HEK293 (cell line): ENCODE results near the gene MLX.

Source experiments
- CTCF ChIA-PET: fragments of 350-600 bp; formaldehyde crosslinking; extraction: SDS; loops from one replicate; lab custom pipeline; 2021; ENCODE audit warnings: antibody characterized with exemption; lab: Yijun Ruan, JAX
- POLR2A ChIA-PET: fragments of 300-600 bp; formaldehyde crosslinking; extraction: SDS; loops from one replicate; lab custom pipeline; 2020; ENCODE audit warnings: antibody characterized with exemption, inconsistent platforms; lab: Yijun Ruan, JAX
- H3K27ac ChIP-seq: fragments of 200-500 bp; sonication (Bioruptor generic); 2 replicates; pipeline ENCODE4 v1.5.1; 2014; ENCODE audit warnings: low read depth, low read length, control low read depth, inconsistent platforms; ENCODE audit errors: extremely low read depth
- H3K36me3 ChIP-seq, 2 experiments: fragments of 200-500 bp in 1 of 2; sonication (Bioruptor generic) in 1 of 2; 1 replicate in 1 of 2; 2 replicates in 1 of 2; pipeline ENCODE4 v1.5.1; 2014 to 2017; ENCODE audit warnings: inconsistent platforms in 2 of 2, low read length in 2 of 2; ENCODE audit not compliant: control insufficient read depth in 2 of 2, insufficient read depth in 1 of 2
- H3K4me1 ChIP-seq: fragments of 200-500 bp; sonication (Bioruptor generic); 2 replicates; pipeline ENCODE4 v1.5.1; 2014; ENCODE audit warnings: mild to moderate bottlenecking, low read length, inconsistent platforms; ENCODE audit not compliant: control insufficient read depth, insufficient read depth
- H3K4me3 ChIP-seq: 2 replicates; pipeline ENCODE4 v1.5.1; 2011; ENCODE audit warnings: low read depth, mild to moderate bottlenecking, control low read depth, low read length, moderate library complexity
- H3K9me3 ChIP-seq: fragments of 200-500 bp; sonication (Bioruptor generic); 2 replicates; pipeline ENCODE4 v1.5.1; 2014; ENCODE audit warnings: low read depth, low read length, inconsistent platforms; ENCODE audit not compliant: control insufficient read depth, insufficient read depth
- GLIS1 ChIP-seq: fragments of 450-650 bp; formaldehyde crosslinking; IDR thresholded peaks from 2 replicates; pipeline ENCODE4 v1.5.1; 2016; ENCODE audit warnings: missing biosample characterization, missing genetic modification characterization
- GLIS2 ChIP-seq: fragments of 450-650 bp; formaldehyde crosslinking; IDR thresholded peaks from 2 replicates; pipeline ENCODE4 v1.5.1; 2016; ENCODE audit warnings: missing biosample characterization, missing genetic modification characterization
- KLF16 ChIP-seq: fragments of 450-650 bp; formaldehyde crosslinking; IDR thresholded peaks from 2 replicates; pipeline ENCODE4 v1.5.1; 2017; ENCODE audit warnings: missing biosample characterization, missing genetic modification characterization
- SALL2 ChIP-seq: fragments of 450-650 bp; formaldehyde crosslinking; IDR thresholded peaks from 2 replicates; pipeline ENCODE4 v1.5.0; 2017; ENCODE audit warnings: missing biosample characterization, mild to moderate bottlenecking, missing genetic modification characterization, borderline replicate concordance
- SETDB1 ChIP-seq: IDR thresholded peaks from one replicate; pipeline ENCODE4 v1.6.1; 2017; ENCODE audit warnings: mild to moderate bottlenecking, low read length, moderate library complexity, mixed read lengths; ENCODE audit not compliant: insufficient read length
- ZNF132 ChIP-seq: fragments of 450-650 bp; formaldehyde crosslinking; IDR thresholded peaks from 2 replicates; pipeline ENCODE4 v1.5.1; 2017; ENCODE audit warnings: missing biosample characterization, missing genetic modification characterization, borderline replicate concordance
- ZNF19 ChIP-seq: fragments of 450-650 bp; formaldehyde crosslinking; IDR thresholded peaks from 2 replicates; pipeline ENCODE4; 2016; ENCODE audit warnings: missing biosample characterization, missing genetic modification characterization, low read depth
- ZNF221 ChIP-seq: fragments of 450-650 bp; formaldehyde crosslinking; IDR thresholded peaks from 2 replicates; pipeline ENCODE4 v1.5.1; 2017; ENCODE audit warnings: missing biosample characterization, missing genetic modification characterization, borderline replicate concordance
- ZNF223 ChIP-seq: fragments of 450-650 bp; formaldehyde crosslinking; IDR thresholded peaks from 2 replicates; pipeline ENCODE4 v1.5.1; 2016; ENCODE audit warnings: missing biosample characterization, missing genetic modification characterization
- ZNF239 ChIP-seq: fragments of 450-650 bp; formaldehyde crosslinking; IDR thresholded peaks from 2 replicates; pipeline ENCODE4 v1.5.1; 2016; ENCODE audit warnings: missing biosample characterization, missing genetic modification characterization
- ZNF248 ChIP-seq: fragments of 450-650 bp; formaldehyde crosslinking; IDR thresholded peaks from 2 replicates; pipeline ENCODE4 v1.5.1; 2017; ENCODE audit warnings: missing biosample characterization, missing genetic modification characterization
- ZNF324 ChIP-seq: fragments of 450-650 bp; formaldehyde crosslinking; IDR thresholded peaks from 2 replicates; pipeline ENCODE4 v1.5.1; 2016; ENCODE audit warnings: missing biosample characterization, missing genetic modification characterization
- ZNF362 ChIP-seq: fragments of 450-650 bp; formaldehyde crosslinking; IDR thresholded peaks from 2 replicates; pipeline ENCODE4 v1.5.1; 2016; ENCODE audit warnings: missing biosample characterization, missing genetic modification characterization
- ZNF366 ChIP-seq: fragments of 450-650 bp; formaldehyde crosslinking; conservative IDR thresholded peaks from 2 replicates; pipeline ENCODE4 v1.5.1; 2016; ENCODE audit warnings: missing biosample characterization, missing genetic modification characterization
- ZNF548 ChIP-seq: fragments of 450-650 bp; formaldehyde crosslinking; IDR thresholded peaks from 2 replicates; pipeline ENCODE4 v1.5.1; 2016; ENCODE audit warnings: missing biosample characterization, missing genetic modification characterization
- ZNF580 ChIP-seq: fragments of 450-650 bp; formaldehyde crosslinking; IDR thresholded peaks from 2 replicates; pipeline ENCODE4 v1.5.1; 2016; ENCODE audit warnings: missing biosample characterization, missing genetic modification characterization
- ZNF623 ChIP-seq: fragments of 450-650 bp; formaldehyde crosslinking; IDR thresholded peaks from 2 replicates; pipeline ENCODE4 v1.5.1; 2016; ENCODE audit warnings: missing biosample characterization, missing genetic modification characterization
- ZNF664 ChIP-seq: fragments of 450-650 bp; formaldehyde crosslinking; IDR thresholded peaks from 2 replicates; pipeline ENCODE4 v1.5.1; 2016; ENCODE audit warnings: missing biosample characterization, missing genetic modification characterization
- ZNF670 ChIP-seq: fragments of 450-650 bp; formaldehyde crosslinking; IDR thresholded peaks from 2 replicates; pipeline ENCODE4 v1.5.1; 2016; ENCODE audit warnings: missing biosample characterization, missing genetic modification characterization, low read depth
- TF ChIP-seq, protein P1 (sequence below): fragments of 450-650 bp; formaldehyde crosslinking; conservative IDR thresholded peaks from 2 replicates; pipeline ENCODE4 v1.5.1; 2016; ENCODE audit warnings: low read depth, missing biosample characterization, missing genetic modification characterization
- TF ChIP-seq, protein P2 (sequence below): fragments of 450-650 bp; formaldehyde crosslinking; IDR thresholded peaks from 2 replicates; pipeline ENCODE4 v1.5.1; 2016; ENCODE audit warnings: missing biosample characterization, missing genetic modification characterization
- TF ChIP-seq, protein P3 (sequence below): fragments of 450-650 bp; formaldehyde crosslinking; IDR thresholded peaks from 2 replicates; pipeline ENCODE4 v1.5.1; 2016; ENCODE audit warnings: missing biosample characterization, missing genetic modification characterization
- TF ChIP-seq, protein P4 (sequence below): fragments of 450-650 bp; formaldehyde crosslinking; optimal IDR thresholded peaks from 2 replicates; pipeline ENCODE3; 2016; ENCODE audit warnings: missing biosample characterization, mild to moderate bottlenecking, missing genetic modification characterization
- TF ChIP-seq, protein P5 (sequence below): fragments of 450-650 bp; formaldehyde crosslinking; IDR thresholded peaks from 2 replicates; pipeline ENCODE4 v1.5.1; 2016; ENCODE audit warnings: missing biosample characterization, missing genetic modification characterization

The MLX gene, protein sequence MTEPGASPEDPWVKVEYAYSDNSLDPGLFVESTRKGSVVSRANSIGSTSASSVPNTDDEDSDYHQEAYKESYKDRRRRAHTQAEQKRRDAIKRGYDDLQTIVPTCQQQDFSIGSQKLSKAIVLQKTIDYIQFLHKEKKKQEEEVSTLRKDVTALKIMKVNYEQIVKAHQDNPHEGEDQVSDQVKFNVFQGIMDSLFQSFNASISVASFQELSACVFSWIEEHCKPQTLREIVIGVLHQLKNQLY

GRCh38 chr17:42566883-42567573 lies at the start of gene MLX:
Gene MLX (plus strand): TSS chr17:42567100. CDS start chr17:42567125, 25 bp downstream.
- CTCF ChIA-PET, result interaction anchor here (0.5 to 4.9 kb wide), 5 partner anchors 11 to 258 kb away, joined by 3 to 34 read pairs (median 3); partner anchors contain the start of genes BECN1 and PSMC3IP
- H3K9me3 ChIP-seq, result no peaks in the 10 kb centered on the region
- peaks cover 10% of the 10 kb centered on the region; the same call in 1 of the 2 replicates for H3K4me1 ChIP-seq
- peak within 1 kb of the TSS; percentile 86 for H3K27ac ChIP-seq
- peak within 1 kb of the TSS; percentile 86 for H3K4me3 ChIP-seq
- POLR2A ChIA-PET, result interaction anchor here (0.5 to 4.8 kb wide), 12 partner anchors 11 to 410 kb away, joined by 3 to 48 read pairs (median 4); partner anchors contain the start of genes BECN1, PSMC3IP, PSME3 and VPS25
- peaks cover 19 to 79% of the 10 kb centered on the region in 2 experiments for H3K36me3 ChIP-seq
- TF ChIP-seq ZNF221 (tag by site-specific recombination), result no peak
- TF ChIP-seq ZNF19 (tag by site-specific recombination), result no peak
- no peak for TF ChIP-seq SETDB1
- no peak for TF ChIP-seq ZNF664 (tag by site-specific recombination)
- TF ChIP-seq ZNF132 (tag by site-specific recombination), result no peak
- TF ChIP-seq, protein P1, sequence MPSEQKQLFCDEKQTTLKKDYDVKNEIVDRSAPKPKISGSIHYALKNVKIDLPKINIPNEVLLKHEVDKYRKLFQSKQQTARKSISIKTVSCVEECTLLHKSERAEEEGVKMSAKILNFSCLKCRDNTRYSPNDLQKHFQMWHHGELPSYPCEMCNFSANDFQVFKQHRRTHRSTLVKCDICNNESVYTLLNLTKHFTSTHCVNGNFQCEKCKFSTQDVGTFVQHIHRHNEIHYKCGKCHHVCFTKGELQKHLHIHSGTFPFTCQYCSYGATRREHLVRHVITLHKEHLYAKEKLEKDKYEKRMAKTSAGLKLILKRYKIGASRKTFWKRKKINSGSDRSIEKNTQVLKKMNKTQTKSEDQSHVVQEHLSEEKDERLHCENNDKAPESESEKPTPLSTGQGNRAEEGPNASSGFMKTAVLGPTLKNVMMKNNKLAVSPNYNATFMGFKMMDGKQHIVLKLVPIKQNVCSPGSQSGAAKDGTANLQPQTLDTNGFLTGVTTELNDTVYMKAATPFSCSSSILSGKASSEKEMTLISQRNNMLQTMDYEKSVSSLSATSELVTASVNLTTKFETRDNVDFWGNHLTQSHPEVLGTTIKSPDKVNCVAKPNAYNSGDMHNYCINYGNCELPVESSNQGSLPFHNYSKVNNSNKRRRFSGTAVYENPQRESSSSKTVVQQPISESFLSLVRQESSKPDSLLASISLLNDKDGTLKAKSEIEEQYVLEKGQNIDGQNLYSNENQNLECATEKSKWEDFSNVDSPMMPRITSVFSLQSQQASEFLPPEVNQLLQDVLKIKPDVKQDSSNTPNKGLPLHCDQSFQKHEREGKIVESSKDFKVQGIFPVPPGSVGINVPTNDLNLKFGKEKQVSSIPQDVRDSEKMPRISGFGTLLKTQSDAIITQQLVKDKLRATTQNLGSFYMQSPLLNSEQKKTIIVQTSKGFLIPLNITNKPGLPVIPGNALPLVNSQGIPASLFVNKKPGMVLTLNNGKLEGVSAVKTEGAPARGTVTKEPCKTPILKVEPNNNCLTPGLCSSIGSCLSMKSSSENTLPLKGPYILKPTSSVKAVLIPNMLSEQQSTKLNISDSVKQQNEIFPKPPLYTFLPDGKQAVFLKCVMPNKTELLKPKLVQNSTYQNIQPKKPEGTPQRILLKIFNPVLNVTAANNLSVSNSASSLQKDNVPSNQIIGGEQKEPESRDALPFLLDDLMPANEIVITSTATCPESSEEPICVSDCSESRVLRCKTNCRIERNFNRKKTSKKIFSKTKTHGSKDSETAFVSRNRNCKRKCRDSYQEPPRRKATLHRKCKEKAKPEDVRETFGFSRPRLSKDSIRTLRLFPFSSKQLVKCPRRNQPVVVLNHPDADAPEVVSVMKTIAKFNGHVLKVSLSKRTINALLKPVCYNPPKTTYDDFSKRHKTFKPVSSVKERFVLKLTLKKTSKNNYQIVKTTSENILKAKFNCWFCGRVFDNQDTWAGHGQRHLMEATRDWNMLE (tag by site-specific recombination), result peak; percentile 19; the same call in 1 of the 2 replicates
- no peak for TF ChIP-seq ZNF623 (tag by site-specific recombination)
- TF ChIP-seq ZNF324 (tag by site-specific recombination), result no peak
- TF ChIP-seq, protein P2, sequence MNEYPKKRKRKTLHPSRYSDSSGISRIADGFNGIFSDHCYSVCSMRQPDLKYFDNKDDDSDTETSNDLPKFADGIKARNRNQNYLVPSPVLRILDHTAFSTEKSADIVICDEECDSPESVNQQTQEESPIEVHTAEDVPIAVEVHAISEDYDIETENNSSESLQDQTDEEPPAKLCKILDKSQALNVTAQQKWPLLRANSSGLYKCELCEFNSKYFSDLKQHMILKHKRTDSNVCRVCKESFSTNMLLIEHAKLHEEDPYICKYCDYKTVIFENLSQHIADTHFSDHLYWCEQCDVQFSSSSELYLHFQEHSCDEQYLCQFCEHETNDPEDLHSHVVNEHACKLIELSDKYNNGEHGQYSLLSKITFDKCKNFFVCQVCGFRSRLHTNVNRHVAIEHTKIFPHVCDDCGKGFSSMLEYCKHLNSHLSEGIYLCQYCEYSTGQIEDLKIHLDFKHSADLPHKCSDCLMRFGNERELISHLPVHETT (tag by site-specific recombination), result peak; percentile 29; the same call in 1 of the 2 replicates
- TF ChIP-seq ZNF366 (tag by site-specific recombination), result no peak; the same call in 1 of the 2 replicates
- no peak for TF ChIP-seq ZNF548
- TF ChIP-seq, protein P3, sequence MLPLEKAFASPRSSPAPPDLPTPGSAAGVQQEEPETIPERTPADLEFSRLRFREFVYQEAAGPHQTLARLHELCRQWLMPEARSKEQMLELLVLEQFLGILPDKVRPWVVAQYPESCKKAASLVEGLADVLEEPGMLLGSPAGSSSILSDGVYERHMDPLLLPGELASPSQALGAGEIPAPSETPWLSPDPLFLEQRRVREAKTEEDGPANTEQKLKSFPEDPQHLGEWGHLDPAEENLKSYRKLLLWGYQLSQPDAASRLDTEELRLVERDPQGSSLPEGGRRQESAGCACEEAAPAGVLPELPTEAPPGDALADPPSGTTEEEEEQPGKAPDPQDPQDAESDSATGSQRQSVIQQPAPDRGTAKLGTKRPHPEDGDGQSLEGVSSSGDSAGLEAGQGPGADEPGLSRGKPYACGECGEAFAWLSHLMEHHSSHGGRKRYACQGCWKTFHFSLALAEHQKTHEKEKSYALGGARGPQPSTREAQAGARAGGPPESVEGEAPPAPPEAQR (tag by site-specific recombination), result no peak
- TF ChIP-seq, protein P4, sequence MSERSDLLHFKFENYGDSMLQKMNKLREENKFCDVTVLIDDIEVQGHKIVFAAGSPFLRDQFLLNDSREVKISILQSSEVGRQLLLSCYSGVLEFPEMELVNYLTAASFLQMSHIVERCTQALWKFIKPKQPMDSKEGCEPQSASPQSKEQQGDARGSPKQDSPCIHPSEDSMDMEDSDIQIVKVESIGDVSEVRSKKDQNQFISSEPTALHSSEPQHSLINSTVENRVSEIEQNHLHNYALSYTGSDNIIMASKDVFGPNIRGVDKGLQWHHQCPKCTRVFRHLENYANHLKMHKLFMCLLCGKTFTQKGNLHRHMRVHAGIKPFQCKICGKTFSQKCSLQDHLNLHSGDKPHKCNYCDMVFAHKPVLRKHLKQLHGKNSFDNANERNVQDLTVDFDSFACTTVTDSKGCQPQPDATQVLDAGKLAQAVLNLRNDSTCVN (tag by site-specific recombination), result peak; percentile 100
- no peak for TF ChIP-seq ZNF670 (tag by site-specific recombination)
- TF ChIP-seq ZNF248 (tag by site-specific recombination), result no peak
- TF ChIP-seq KLF16, result peak; percentile 78
- TF ChIP-seq GLIS1, result peak; percentile 94
- TF ChIP-seq SALL2 (tag by site-specific recombination), result no peak
- peak; percentile 93 for TF ChIP-seq GLIS2 (tag by site-specific recombination)
- no peak for TF ChIP-seq ZNF580 (tag by site-specific recombination)
- TF ChIP-seq, protein P5, sequence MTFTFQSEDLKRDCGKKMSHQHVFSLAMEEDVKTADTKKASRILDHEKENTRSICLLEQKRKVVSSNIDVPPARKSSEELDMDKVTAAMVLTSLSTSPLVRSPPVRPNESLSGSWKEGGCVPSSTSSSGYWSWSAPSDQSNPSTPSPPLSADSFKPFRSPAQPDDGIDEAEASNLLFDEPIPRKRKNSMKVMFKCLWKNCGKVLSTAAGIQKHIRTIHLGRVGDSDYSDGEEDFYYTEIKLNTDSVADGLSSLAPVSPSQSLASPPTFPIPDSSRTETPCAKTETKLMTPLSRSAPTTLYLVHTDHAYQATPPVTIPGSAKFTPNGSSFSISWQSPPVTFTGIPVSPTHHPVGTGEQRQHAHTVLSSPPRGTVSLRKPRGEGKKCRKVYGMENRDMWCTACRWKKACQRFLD (tag by site-specific recombination), result no peak
- TF ChIP-seq ZNF239 (tag by site-specific recombination), result no peak
- TF ChIP-seq ZNF362 (tag by site-specific recombination), result no peak
- TF ChIP-seq ZNF223 (tag by site-specific recombination), result 0 out of 2 replicates have a peak, but pooled peaks have one; percentile 29
